Endothelial cell (in vitro differentiated cells): ENCODE measurements around the gene EFNA5. TPM values are rescaled to one million over a fixed set of nuclear protein-coding genes. Genes with fewer than 3 reads are reported as not detected.

Experiments used
- DNase-seq: peaks from one replicate; pipeline ENCODE4 v3.0.0; 2021; ENCODE audit warnings: low spot score
- H3K27ac Mint-ChIP-seq: one replicate; pipeline ENCODE4 v1.8.0; 2021; ENCODE audit warnings: mixed read lengths, inconsistent platforms; ENCODE audit not compliant: unreplicated experiment
- H3K27me3 Mint-ChIP-seq: one replicate; pipeline ENCODE4 v1.8.0; 2021; ENCODE audit warnings: mild to moderate bottlenecking, moderate library complexity, mixed read lengths, inconsistent platforms; ENCODE audit not compliant: unreplicated experiment
- H3K36me3 Mint-ChIP-seq: one replicate; pipeline ENCODE4 v1.8.0; 2021; ENCODE audit warnings: mild to moderate bottlenecking, low read depth, mixed read lengths, inconsistent platforms; ENCODE audit not compliant: unreplicated experiment
- H3K4me1 Mint-ChIP-seq: one replicate; pipeline ENCODE4 v1.8.0; 2021; ENCODE audit warnings: mild to moderate bottlenecking, mixed read lengths, inconsistent platforms; ENCODE audit not compliant: unreplicated experiment
- H3K4me3 Mint-ChIP-seq: one replicate; pipeline ENCODE4 v1.8.0; 2021; ENCODE audit warnings: mild to moderate bottlenecking, mixed read lengths, inconsistent platforms; ENCODE audit not compliant: unreplicated experiment
- H3K9me3 Mint-ChIP-seq: one replicate; pipeline ENCODE4 v1.8.0; 2021; ENCODE audit warnings: mixed read lengths, inconsistent platforms; ENCODE audit not compliant: unreplicated experiment
- CTCF ChIP-seq: fragments of 200-600 bp; sonication (generic); IDR thresholded peaks from one replicate; pipeline ENCODE4 v1.5.0; 2021; ENCODE audit warnings: antibody characterized with exemption; ENCODE audit not compliant: unreplicated experiment
- total RNA-seq: library from RNA; stranded (reverse); fragmentation: NEBNext Ultra II Directional; extraction: Animal tissue kit (Norgen Biotek cat#: 25700); gene quantifications from one replicate; pipeline ENCODE4 v1.2.1, GENCODE V29; 2021; ENCODE audit not compliant: unreplicated experiment

Gene EFNA5
- total RNA-seq, 1 donor from 2014 or later, result 8.8 TPM

- no peak for TF ChIP-seq CTCF
- Mint-ChIP-seq H3K4me1 (peaks cover 18% of the 10 kb centered on the region), H3K9me3 (no peaks in the 10 kb centered on the region), H3K4me3 (no peak overlapping the region), H3K36me3 (no peaks in the 10 kb centered on the region), H3K27me3 (no peaks in the 10 kb centered on the region), H3K27ac (no peak overlapping the region)
- no peak for DNase-seq
These were observed 272.0 kb downstream of the EFNA5 start for GRCh38 chr5:107398703-107399102.

DNA sequence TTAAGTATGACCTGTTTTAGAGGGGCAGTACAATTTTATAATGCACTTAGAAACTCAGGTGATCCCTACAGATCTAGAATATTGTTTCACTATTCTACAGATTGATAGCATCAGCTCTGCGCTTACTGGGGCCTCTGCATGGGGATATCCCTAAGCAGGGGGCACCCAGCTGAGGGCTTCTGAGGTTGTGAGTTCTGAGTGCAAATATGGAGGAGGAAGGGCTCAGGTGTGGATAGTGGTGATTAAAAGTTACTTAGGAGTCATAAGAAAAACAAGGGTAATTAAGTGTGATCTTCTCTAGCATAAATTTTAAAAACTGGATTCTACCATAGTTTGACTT lies 274.4 kb downstream of the EFNA5 start:
- Mint-ChIP-seq H3K9me3 (no peaks in the 10 kb centered on the region), H3K27ac (no peak overlapping the region), H3K4me3 (no peak overlapping the region), H3K36me3 (no peaks in the 10 kb centered on the region), H3K4me1 (peaks cover 15% of the 10 kb centered on the region), H3K27me3 (no peaks in the 10 kb centered on the region)
- TF ChIP-seq CTCF, result no peak
- DNase-seq, result no peak

- Mint-ChIP-seq H3K27ac (no peak overlapping the region), H3K4me3 (no peak overlapping the region), H3K4me1 (peaks cover 15% of the 10 kb centered on the region), H3K36me3 (no peaks in the 10 kb centered on the region), H3K9me3 (no peaks in the 10 kb centered on the region), H3K27me3 (no peaks in the 10 kb centered on the region)
- no peak for DNase-seq
- no peak for TF ChIP-seq CTCF
These were observed 274.9 kb downstream of the EFNA5 start for GRCh38 chr5:107395632-107396350.

DNA sequence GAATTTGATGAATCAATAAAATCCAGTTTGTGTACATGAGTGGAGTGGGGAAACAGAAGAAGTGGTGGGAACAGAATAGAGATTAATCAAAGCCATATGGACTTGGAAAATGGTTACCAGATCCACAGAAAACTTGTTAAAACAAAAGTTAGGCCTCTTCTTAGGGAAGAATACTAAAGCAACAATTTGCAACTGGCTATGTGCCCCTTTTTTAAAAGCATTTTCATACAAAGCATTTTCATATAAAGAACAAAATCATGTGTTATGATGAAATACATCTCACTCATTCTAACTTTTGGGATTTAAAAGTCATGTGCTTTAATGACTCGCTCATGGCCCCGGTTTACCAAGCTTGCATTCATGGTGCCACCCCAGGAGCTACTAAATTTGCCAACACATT lies 276.9 kb downstream of the EFNA5 start:
- TF ChIP-seq CTCF, result no peak
- Mint-ChIP-seq H3K4me3 (no peak overlapping the region), H3K4me1 (peaks cover 21% of the 10 kb centered on the region), H3K9me3 (no peaks in the 10 kb centered on the region), H3K27ac (no peak overlapping the region), H3K27me3 (no peaks in the 10 kb centered on the region), H3K36me3 (no peaks in the 10 kb centered on the region)
- no peak for DNase-seq

GRCh38 chr5:107391787-107392186 lies 278.9 kb downstream of the EFNA5 start:
- DNase-seq, result no peak
- Mint-ChIP-seq H3K27ac (no peak overlapping the region), H3K27me3 (no peaks in the 10 kb centered on the region), H3K36me3 (no peaks in the 10 kb centered on the region), H3K4me3 (no peak overlapping the region), H3K9me3 (no peaks in the 10 kb centered on the region), H3K4me1 (peaks cover 30% of the 10 kb centered on the region)
- no peak for TF ChIP-seq CTCF
